ENCODE data around the gene CTTNBP2NL.

CTTNBP2NL gene

DNA sequence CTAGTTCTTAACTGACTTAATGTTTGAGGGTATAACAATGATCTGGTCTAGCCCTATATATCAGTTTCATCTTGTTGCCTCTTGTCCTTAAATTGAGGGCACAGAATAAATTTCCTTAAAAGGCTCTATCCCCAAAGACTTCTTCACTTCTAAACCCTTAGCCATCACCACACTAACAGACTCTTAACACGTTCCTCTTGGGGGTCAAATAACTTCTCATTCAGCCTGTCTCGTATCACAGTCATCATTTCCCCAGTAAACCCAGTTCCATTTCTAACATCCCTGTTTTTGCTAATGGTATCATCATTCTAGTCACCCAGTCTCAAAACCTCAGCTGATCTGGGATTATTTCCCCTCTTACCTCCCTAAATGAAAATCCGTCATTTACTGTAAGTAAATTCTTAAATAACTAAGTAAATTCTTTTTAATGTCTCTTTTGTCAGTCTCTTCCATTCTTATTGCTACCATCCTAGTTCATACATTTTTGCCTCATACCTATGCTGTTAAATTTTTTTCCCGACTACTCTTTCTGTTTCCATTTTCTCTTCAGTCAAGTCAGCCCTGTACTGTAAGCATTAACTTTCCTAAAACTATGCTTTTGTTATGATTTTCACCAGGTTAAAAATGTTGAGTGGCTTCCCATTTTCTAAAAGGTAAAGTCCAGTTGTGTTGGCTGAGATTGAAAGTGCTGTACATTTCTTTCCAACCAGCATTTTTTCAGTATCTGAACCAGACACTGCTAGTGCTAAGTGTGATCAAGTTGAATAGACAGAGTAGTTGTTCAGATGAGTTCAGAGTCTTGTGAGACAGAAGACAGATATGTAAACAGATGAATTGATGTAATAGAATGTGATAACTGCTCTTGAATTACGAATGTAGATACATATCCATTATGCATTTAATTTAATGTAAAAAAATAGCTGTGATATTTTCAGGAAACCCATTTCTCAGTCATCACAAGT is 6.9 kb downstream of the CTTNBP2NL start:
- TF ChIP-seq, protein P1, sequence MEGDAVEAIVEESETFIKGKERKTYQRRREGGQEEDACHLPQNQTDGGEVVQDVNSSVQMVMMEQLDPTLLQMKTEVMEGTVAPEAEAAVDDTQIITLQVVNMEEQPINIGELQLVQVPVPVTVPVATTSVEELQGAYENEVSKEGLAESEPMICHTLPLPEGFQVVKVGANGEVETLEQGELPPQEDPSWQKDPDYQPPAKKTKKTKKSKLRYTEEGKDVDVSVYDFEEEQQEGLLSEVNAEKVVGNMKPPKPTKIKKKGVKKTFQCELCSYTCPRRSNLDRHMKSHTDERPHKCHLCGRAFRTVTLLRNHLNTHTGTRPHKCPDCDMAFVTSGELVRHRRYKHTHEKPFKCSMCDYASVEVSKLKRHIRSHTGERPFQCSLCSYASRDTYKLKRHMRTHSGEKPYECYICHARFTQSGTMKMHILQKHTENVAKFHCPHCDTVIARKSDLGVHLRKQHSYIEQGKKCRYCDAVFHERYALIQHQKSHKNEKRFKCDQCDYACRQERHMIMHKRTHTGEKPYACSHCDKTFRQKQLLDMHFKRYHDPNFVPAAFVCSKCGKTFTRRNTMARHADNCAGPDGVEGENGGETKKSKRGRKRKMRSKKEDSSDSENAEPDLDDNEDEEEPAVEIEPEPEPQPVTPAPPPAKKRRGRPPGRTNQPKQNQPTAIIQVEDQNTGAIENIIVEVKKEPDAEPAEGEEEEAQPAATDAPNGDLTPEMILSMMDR (IDR thresholded peaks at IDR 0.05; ENCODE audit: control insufficient read depth, extremely low read depth, insufficient read depth): no peak
- DNase-seq (ENCODE audit: low read depth): no peak
- H3K4me3 ChIP-seq (ENCODE audit: low read depth, low read length): no peak overlapping the region

DNA sequence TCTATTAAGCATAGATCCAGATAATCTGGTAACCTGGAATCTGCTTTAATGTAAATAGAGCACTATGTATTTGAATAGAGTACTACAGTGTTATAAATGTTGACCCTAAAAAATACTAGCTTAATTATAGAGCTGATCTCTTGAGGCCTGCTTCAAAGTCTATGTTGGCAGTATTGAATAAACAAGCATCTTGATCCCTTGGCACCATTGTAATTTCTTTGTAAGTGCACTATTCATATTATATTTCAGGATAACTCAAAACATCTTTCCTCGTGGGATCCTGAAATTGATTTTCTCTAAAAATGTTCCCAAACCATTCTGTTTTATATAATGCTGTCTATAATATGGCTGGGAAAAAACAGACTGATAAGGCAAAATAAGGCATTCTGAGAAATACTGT is 10.8 kb downstream of the CTTNBP2NL start:
- H3K4me3 ChIP-seq (ENCODE audit: low read depth, low read length): no peak overlapping the region
- TF ChIP-seq, protein P1 (IDR thresholded peaks at IDR 0.05; ENCODE audit: control insufficient read depth, extremely low read depth, insufficient read depth): no peak
- no peak for DNase-seq (ENCODE audit: low read depth)

DNA sequence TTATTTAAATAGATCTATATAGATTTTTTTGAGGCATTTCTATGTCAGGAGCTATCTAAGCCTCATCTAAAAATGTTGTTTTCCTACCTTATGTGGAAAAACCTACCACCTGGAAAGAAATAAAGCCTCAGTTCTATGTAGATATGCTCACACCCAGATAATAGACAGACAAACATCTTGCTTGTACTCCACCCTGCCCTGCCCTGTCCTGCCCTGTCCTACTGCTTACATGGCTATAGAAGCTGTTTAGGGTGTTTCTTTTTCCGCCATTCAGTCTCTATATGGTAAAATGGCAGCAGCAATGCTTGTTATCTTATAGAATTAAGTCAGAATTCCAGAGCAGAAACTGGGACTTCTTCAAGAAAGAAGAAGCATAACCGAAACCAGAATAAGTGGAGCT is 13.4 kb downstream of the CTTNBP2NL start:
- TF ChIP-seq, protein P1 (IDR thresholded peaks at IDR 0.05; ENCODE audit: control insufficient read depth, extremely low read depth, insufficient read depth): no peak
- DNase-seq (ENCODE audit: low read depth): no peak
- no peak overlapping the region for H3K4me3 ChIP-seq (ENCODE audit: low read depth, low read length)

DNA sequence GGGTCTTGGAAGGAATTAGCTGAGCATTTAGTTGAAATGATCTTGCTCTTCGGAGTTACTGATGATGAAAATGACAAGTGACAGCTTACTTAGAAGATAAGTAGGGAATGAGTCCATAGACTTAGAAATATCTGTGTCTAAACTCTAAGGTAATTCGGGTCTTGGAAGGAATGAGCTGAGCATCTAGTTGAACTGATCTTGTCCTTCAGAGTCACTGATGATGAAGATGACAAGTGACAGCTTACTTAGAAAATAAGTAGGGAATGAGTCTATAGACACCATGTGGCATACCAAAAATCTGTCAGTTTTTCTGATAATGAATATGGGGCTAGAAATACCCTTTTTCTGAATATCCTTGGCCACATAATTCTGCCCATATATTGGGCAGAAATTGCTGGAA is 14.7 kb downstream of the CTTNBP2NL start:
- DNase-seq (ENCODE audit: low read depth): no peak
- H3K4me3 ChIP-seq (ENCODE audit: low read depth, low read length): no peak overlapping the region
- TF ChIP-seq, protein P1 (IDR thresholded peaks at IDR 0.05; ENCODE audit: control insufficient read depth, extremely low read depth, insufficient read depth): no peak

DNA sequence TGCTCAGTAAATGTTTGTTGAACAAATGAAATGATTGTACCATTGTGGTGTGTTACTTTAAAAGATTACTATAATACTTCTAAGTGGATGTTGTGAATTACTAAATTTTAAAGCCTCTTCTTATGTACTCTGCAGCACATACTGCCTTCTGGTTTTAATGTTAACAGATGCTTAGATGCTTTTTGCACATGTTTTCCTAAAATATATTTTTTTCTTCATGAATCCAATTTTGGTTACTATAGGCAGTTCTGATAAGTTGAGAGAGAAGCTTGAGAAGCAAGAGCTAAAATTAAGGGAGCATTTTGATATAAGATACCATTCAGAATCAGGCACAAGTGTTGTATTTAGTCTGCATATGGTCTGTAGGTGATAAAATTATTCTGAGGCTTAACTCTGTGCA is 21.3 kb downstream of the CTTNBP2NL start:
- H3K4me3 ChIP-seq (ENCODE audit: low read depth, low read length): no peak overlapping the region
- TF ChIP-seq, protein P1 (IDR thresholded peaks at IDR 0.05; ENCODE audit: control insufficient read depth, extremely low read depth, insufficient read depth): no peak
- DNase-seq (ENCODE audit: low read depth): no peak

DNA sequence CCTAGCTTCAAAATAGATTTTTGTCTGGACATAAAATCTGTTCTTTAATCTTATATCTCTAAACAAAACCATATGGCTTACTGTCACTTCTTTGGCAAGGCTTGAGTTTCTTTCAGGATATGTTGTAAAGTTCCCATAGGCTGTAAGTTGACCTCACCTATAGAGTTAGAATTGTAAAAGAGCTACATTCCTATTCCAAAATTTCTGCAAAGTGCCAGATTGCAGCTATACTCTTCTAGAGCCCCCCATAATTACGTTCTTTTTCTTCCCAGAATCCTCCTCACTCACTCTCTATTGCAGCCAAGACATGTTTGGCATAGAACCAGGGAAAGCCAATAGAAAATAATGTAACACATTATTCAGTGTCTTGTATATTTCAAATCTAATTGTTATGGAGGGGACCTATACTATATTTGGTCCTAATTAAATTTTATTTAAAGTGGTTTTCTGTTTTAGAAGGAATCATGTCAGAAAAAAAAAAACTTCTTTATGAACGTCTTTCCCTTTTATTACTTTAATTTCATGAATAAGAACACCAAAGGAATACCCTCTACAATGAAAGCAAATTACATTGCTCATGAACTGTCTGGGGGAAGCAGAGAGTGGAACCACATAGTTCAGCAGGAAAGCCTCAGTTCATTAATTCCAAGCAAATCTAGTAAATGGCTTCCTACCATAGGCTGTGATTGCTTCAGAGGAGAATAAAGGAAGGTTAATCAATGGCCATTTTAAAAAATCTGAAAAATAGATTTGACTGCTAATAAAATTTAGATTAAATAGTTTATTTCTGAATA is 22.3 kb downstream of the CTTNBP2NL start:
- H3K4me3 ChIP-seq (ENCODE audit: low read depth, low read length): no peak overlapping the region
- TF ChIP-seq, protein P1 (IDR thresholded peaks at IDR 0.05; ENCODE audit: control insufficient read depth, extremely low read depth, insufficient read depth): no peak
- DNase-seq (ENCODE audit: low read depth): no peak

All from LNCaP clone FGC (cell line).